ENCODE results near the gene RNF111.

GRCh38 chr15:59105854-59106253, 118.4 kb downstream of the RNF111 start:
- TF ChIP-seq, protein P1, sequence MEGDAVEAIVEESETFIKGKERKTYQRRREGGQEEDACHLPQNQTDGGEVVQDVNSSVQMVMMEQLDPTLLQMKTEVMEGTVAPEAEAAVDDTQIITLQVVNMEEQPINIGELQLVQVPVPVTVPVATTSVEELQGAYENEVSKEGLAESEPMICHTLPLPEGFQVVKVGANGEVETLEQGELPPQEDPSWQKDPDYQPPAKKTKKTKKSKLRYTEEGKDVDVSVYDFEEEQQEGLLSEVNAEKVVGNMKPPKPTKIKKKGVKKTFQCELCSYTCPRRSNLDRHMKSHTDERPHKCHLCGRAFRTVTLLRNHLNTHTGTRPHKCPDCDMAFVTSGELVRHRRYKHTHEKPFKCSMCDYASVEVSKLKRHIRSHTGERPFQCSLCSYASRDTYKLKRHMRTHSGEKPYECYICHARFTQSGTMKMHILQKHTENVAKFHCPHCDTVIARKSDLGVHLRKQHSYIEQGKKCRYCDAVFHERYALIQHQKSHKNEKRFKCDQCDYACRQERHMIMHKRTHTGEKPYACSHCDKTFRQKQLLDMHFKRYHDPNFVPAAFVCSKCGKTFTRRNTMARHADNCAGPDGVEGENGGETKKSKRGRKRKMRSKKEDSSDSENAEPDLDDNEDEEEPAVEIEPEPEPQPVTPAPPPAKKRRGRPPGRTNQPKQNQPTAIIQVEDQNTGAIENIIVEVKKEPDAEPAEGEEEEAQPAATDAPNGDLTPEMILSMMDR (IDR thresholded peaks at IDR 0.05 in 4 of 5, conservative IDR thresholded peaks at IDR 0.05 in 1 of 5), result no peak
- TF ChIP-seq POLR2A (IDR thresholded peaks at IDR 0.05), result no peak
